Nucleus accumbens (tissue), 56 donors: Measurements from ENCODE around the gene NIPSNAP3A.

Experiments
- DNase-seq, 56 donors: peaks; one replicate each; lab custom pipeline; 2025; lab: John Stamatoyannopoulos, UW

Gene NIPSNAP3A

DNA sequence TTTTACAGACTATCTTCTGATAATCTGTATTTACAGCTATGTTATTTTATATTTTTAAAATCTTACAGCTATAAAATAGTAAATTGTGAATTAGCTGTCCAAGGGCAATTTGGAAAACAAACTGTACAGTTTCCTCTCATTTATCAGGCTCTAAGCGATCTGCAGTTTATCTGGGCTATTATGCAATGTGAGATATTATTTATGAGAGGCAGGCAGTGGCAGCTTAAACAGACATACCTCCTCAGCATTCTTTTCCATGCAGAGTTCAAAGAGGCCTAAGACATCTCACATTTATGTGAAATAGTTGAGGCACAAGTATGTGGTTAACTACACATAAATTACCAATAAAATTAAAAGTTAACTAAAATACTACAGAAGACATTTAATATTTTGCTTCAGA is 26.6 kb downstream of the NIPSNAP3A start:
- DNase-seq = no peak

DNA sequence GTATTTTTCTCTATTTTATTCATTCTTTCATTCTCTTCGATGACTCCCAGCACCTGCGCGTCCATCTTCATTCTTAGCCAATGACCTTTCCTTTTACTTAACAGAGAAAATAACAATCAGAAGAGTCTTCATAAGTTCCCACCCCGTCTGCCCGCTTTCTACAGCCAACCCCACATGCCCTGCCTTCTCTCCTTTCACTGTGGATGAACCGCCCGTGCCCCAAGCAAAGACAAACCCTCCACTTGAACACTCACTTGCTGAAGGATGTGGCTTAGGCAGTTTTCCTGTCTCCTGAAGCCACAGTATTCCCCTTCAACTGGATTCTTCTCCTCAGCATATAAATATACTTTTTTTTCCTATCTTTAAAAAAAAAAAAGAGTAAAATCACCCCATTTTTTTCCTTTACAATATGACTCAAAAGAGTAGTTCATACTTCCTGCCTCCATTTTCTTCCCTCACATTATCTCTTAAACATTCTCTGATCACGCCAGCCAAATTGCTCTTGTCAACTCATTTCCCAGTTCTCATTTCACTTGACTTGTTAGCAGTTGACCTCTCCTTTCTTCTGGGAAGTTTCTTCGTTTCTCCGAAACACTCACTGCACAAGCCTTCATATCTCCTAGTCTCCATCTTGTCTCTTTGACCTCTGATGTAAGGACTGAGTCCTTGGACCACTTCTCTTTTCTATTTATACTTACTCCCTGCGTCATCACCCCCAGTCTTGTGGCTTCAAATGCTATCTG is 27.5 kb downstream of the NIPSNAP3A start:
- peak in 1 of 56 donors; percentile 5 for DNase-seq

DNA sequence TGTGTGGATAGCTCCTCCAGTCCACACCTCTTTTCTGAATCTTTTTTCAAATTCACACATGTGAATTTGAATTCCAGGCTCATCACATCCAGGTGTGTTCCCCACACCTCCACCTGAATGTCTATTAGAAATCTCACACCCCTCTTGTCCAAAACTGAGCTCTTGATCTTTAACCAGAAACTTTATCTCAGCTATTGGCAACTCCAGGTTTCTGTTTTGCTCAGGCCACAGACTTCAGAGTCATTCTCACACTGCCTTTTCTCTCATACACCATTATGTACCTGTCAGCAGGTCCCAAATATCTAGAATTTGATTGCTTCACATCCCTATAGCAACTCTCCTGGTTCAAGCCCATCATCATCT is 28.1 kb downstream of the NIPSNAP3A start:
- DNase-seq = no peak

DNA sequence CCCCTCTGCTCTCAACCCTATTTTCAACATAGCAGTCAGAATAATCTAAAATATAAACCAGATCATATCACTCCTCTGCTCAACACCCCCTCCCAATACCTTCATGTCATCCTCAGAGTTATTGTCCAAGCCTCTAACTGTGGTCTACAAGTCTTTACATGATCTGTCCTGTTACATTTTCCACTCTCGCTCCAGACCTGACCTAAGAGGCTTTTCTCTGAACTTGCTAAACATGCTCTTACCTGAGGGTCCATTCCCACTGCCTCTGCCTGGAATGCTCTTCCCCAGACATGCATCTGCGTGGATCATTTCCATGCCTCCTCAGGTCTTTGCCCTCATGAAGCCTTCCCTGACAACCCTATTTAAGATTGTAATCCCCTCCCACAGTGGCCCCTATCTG is 28.5 kb downstream of the NIPSNAP3A start:
- DNase-seq = no peak

DNA sequence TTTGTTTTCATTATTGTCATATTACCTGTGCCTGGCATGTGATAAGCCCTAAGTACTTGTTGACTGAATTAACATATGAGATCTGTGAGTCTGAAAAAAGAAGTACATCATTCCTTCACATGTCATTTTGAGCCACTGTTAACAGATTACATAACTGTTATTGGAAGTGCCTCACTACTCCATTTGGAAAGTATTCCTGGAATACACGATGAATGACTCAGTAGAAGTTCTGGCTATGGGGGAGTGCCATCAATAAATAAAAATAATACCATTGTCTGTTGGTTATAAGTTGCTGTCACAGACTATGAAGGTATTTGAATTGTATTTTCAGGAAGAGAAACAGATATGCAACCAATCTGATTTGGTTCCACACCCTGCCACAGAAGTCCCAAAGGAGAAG is 29.3 kb downstream of the NIPSNAP3A start:
- DNase-seq = no peak

DNA sequence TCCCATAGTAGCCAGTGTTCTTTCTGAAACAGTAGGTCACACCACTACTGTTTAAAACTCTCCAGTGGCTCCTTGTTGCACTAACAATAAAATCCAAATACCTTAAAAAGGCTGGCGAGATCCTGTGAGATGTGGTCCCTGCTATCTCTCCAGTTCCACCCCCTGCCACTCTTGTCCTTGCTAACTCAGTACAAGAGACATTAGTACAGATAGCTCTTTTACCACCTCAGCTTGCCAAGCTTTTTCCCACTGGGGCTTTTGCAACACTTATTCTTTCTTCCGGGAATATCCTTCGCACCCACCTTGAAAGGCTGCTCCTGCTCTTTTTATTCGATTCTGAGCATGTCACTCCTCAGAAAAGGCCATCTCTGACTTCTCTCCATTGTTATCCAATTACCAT is 31.3 kb downstream of the NIPSNAP3A start:
- DNase-seq = no peak

DNA sequence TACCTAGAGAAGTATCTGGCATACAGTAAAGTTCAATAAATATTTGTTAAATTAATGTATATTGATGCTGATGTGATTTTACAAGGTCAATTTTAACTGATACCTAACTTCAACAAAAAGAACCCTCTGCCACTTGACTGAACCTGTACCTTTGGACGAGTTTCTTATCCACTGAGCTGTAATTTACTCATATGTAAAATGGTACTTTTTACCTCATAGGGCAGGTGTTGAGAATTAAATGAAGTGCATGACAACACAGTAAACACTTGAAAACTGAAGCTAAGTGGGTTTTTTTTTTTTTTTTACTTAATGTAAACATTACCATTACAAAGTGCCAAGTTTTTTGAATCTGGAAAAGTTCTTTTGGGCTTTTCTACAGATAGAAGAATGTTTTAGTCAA is 31.9 kb downstream of the NIPSNAP3A start:
- DNase-seq = no peak

DNA sequence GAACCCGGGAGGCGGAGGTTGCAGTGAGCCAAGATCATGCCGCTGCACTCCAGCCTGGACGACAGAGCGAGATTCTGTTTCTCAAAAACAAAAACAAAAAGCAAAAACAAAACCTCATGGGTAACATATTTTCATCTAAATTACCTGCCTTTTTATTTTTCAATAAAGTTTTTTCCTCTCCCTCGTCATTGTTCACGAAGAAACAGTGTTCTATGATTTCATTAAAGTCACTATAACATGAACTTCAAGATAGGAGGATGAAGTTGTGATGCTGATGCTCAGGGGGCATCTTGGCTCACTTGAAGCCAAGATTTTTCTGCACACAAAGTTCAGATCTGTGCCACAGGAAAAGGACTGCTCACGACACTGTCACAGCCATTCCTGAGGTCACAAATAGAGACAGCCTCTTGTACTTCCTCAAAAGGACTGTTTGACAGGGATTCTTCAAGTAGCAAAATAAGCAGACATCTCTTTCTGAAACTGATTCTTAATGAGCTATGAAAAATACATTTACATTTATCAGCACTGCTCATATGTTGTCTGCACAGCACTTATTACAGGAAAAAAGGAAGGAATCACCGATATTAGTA is 32.6 kb downstream of the NIPSNAP3A start:
- no peak for DNase-seq

DNA sequence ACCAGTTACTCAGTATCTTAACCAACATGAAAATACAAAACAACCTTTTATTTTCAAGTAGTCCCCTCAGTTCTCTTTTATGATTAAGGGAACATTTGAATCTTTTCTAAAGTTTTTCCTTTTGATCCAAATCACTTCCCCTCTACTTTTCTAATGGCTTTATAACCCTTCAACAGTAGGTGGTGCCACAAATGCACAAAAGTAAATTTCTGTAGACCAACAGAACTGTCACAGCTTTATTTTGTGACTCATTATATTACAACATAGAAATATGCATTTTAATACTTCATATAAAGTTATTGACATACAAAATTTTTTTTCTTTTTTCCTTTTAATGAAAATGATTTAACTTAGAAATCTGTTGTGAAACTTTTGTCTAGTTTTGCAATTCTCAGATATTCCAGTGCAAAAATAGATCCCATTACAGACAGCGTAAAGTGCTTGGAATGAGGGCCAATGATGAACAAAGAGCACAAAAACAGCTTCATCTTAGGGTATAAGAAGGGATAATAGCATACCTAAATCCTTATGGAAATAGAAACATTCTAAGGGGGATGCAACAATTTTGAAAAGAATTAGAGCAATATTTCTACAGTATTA is 33.4 kb downstream of the NIPSNAP3A start:
- DNase-seq = no peak

DNA sequence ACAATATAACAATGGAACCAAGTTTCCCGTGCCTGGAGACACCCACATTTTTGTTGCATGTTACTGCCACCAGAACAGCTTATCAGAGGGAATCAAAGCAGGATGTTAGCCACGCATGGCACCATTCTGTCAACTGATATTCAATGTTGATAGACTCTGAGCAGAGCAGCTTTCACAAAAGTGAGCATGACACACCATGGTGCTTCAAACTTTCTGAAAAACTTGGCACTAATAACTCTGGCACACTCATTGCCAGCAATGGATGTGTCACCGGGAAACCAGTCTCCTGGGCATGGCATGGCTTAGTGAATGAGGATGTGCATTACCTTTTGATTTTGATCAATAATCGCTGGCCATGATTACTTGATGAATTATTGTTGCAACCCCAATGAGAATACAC is 36.1 kb downstream of the NIPSNAP3A start:
- no peak for DNase-seq

DNA sequence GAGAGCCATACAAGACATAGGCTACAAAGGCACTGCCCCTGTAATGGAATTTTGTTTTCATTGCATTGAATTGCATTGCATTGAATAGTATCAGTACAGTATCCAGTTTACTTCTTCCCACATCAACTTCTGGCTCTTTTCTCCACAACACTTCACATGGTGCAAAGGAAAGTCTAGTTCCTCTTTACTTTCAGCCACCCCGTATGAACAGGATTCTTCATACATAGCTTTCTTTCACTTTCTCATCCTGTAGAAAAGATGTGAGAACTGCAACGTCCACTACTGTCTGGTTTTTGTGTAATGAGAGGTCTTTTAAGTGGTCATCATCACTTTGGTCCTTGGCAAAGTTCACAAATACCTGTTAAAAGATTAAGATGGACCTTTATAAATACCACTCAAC is 36.6 kb downstream of the NIPSNAP3A start:
- DNase-seq = no peak

DNA sequence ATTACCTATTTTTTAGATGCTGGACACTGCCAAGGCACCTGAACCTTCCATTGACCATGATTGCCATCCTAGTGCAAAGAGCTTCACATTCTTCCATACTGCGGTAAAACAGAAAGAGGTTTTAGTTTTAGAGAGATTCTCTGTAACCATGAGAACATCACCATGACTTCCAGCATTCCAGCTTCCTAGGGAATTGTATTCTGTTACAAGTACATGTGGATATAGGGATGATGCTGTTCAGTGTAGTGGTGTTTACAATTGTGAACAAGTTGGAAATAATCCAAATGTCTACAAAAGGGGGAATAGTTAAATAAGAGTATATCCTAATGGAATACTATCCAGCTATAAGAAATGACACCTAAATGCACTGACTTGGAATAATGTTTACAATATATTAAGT is 38.8 kb downstream of the NIPSNAP3A start:
- DNase-seq = no peak

DNA sequence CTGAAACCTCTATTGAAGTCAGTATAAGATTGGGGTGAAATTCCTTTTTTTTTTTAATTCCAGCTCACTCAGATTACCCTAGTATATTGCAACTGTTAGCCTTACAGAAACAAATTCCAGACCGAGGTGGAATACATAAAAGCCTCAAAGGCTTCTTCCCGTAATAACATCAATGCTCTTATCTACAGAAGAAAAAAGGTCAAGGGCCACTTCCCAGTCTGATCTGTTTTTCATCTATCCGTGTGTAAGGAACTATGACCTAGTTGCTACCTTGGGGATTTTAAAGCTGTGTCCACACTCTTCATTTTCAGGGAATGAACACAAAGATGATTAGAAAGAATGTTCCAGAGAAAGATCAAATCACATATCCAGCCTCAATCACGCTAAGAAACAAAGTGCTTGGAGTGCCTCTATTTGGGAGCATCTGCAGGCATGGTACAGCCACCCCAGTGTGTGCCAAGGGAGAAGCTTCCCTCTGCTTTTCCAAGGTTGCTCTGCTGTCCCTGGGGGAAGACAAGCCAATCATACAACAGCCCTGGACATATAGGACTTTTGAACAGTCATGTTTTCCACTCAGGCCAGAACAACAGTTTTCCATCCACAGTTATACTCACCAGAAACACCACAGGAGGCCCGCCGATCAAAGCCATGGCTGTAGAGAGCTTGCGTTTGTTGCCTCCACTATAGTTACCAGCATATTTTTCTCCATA is 40.0 kb downstream of the NIPSNAP3A start:
- no peak for DNase-seq

DNA sequence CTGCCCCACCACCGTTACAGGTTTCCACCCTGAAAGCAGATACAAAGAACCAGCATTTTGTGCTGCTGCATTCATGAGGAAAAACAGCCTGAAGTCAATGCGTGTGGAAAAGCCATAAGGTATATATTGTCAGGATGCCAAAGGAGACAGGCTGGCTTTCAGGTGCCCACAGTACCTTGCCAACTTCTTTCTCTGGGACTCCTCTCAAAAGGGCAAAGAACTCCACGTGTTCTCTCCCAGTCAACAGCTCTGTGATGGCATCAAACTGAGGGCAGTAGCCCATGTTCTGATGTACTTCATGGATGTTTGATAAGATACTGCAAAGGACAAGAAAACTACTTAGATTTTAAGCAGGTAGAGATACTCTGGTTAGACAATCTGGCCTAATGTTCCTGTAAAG is 40.8 kb downstream of the NIPSNAP3A start:
- DNase-seq = no peak

DNA sequence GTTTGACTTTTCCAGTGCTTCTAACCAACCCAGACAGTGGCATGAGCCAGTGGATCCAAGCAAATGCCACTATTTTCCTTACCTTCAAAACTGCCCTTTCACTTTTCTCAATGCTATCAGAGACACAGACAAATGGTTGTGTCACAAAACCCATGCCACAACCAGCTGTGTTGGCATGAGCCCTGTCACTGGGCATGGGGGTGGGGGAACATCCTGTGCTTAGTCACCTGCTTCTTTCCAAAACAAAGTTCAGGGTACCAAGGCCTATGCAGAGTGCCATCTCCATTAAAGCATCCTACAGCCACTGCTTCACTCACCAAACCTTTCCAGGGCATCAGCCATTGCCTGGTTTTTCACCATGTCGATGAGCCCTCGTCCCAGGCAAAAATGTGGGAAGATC is 46.6 kb downstream of the NIPSNAP3A start:
- DNase-seq = no peak

DNA sequence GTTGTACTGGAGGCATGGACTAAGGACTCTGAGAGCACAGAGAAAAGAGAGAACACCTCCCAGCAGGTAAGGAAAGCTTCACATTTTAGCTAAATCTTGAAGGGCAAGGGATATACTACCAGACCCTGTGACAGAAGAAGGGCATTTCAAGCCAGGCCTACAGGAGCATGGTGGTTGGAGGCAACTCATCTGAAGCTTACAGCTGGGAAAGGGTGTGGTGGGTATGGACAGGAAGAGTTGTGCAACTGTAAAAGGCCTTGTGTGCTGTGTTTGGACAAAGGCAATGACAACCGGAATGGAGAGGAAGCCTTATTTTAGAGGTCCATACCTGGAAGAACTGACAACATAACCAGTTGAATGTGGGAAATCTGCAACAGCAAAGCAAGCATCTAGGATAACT is 47.6 kb downstream of the NIPSNAP3A start:
- no peak for DNase-seq

DNA sequence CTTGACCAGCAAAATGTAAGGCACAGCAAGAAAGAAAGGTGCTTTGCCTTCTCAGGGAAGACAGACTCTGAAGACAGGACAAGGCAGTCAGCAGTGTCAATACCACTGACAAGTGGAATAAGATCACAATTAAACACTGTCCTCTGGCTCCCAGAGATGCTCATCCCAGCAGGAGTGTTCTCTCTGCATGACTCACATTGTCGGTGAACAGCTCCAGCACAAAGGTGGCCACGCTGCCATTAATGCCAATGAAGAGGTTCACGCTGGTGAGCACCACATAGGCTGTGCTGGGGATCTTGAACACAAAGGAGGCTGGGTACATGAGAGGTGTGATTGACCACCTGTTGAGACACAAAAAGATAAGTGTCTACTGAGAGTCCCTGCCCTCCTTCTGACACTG is 48.4 kb downstream of the NIPSNAP3A start:
- no peak for DNase-seq

DNA sequence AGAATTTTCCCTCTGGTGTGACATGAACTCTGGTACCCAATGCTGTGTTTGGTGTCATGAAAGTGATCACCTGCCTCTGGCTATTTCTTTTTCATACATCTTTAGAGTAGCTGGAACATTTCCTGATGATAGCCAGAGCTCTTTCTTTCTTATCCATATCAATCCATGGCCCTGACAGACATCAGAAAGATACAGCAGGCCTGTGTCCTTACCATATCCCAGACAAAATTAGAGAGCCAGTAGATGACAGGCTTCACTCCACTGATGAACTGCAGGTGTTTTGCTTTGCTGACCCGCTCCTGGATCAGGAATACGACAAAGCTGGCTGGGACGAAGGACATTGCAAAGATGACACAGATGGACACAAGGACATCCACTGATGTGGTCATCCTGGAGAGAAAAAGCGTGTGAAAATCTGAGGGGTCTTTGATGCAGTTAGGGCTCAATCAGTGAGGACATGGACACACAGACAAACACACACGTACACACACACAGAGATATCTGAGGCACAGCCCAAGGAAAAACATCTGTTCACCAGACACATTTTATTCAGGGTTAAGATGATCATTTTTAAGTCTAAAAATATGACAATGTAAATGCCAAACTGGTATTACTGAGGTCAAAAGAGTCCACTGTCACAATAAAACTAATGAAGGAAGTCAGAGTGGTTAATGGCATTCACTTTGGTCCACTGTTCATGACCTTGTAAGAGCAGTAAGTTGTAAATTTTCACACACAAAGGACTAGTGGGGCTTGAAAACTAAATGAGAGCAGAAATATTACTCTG is 50.9 kb downstream of the NIPSNAP3A start:
- DNase-seq = no peak

DNA sequence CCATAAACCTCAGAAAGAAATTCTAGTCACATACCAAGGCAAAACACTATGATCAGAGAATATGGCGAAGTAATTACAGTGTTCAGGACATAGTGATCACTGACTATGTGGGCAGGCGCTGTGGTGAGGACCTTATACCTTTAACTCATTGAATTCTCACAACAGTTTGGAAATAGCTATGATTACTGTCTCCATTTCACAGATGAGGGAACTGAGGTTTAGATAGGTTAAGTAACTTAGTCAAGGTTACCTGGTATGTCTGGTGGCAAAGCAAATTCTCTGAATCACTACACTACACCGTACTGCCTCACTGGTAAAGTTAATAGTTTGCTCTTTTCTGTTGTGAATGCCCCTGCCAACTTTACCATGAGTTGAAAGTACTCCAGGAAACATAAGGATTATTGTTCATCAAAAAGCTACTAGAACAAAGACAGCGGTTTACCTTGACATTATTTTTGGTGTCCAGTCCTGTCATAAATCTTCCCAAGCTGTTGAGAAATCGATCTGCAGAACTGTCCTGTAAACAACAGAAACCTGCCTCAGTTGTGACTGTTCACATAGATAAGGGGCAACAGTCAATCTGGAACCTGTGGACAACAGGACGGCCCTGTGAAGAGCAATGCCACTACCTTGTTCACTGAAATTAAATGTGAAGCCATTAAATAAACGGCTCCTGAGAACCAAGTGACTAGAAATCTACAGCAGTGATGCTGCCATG is 52.7 kb downstream of the NIPSNAP3A start:
- no peak for DNase-seq

DNA sequence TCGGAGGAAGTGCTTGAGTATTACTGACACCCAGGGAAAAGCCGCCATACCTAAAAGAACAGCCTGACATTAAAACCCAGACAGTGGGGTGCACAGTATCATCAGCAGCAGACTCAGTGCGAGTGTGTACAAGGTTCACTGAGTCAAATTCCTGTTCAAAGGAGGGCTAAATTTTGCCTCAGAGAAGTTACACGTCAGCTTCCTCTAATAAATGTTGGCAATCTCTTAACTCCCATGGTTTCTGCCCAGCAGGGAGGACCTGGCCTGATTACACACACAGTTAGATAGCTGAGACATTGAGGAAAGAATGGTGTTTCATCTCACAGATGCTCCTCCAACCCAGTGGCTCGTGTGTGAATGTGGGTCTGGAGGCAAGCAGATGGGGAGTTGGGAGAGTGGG is 54.6 kb downstream of the NIPSNAP3A start:
- DNase-seq = no peak
